DMS153 treated with DMSO at 0.1 percent for 48 hours (cell line): ENCODE results near the gene PIEZO2.

Experiments
- DNase-seq: peaks from one replicate; lab custom pipeline; 2025; ENCODE audit not compliant: unreplicated experiment; lab: John Stamatoyannopoulos, UW

PIEZO2 gene

DNA sequence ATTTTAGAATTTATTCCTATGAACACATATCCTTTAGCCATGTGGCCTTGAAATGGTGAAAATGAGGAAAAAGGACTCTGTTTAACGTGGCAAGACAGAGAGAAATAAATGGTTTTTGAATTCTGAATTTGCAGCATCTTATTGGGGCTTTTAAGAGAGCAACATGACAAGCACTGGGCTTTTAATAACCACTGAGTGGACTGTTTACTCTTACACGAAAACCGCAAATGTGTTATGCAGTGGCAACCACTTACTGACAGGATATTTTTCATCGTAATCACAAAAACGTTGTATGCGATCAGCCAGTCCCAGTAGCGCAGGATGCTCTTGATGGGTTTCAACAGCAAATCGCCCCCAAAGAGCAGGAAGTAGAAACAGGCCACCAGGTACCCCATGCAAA, 397.0 kb downstream of the PIEZO2 start:
- no peak for DNase-seq

DNA sequence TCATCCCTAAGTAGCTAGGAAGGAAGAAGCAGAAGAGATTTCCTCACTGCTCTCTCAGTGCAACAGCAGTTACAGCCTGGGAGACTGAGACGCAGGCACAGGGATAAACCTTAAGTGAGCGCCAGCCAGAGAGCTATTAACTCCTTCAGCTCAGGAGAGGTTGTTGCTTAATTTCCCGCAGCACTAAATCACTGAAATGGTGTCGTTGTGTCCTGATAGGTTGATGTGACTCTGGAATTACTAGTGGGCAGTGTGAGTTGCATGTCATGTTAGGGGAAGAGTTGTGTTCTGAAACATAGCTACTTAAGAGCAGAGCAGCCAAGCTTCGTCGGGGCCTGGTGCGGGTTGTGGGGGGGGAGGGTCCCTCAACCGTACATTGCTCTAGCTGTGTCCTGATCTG, 397.7 kb downstream of the PIEZO2 start:
- DNase-seq, result no peak

DNA sequence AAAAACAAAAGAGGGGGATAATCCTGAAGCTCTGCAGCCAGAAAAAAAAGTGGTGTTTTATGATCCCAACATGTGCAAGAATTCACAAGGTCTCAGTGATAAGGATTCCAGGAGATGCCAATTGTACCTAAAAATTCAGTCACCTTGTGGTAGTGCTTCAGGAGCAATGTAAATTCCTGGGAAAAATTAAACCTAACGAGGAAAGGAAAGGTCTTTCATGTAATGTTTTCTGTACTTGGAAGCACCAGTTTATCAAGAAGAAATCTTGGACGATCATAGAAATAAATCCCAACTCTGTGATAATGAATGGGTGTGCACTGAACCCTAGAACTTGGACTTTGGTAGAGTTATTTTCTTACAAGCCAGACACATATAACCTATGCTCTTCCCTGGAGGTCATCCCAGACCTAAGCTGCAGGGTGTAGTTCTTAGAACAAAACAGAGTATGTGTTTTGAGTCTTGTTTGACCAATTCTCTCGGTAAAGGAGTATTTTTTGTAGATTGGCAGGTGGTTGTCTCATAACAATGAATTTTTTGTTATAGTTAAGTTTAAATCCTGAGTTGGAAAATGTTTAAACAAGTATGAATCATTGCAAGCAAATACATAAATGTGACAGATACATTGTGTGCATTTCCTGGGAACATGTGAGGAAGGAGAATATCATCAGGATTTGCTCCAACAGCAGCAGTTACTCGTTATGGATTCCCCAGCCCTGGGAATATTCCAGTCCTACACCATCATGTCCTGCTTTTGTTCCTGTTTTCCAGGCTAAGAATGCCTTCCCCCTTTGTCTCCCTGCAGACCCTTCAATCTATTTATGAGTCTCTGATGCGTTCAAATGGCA, 399.0 kb downstream of the PIEZO2 start:
- no peak for DNase-seq

DNA sequence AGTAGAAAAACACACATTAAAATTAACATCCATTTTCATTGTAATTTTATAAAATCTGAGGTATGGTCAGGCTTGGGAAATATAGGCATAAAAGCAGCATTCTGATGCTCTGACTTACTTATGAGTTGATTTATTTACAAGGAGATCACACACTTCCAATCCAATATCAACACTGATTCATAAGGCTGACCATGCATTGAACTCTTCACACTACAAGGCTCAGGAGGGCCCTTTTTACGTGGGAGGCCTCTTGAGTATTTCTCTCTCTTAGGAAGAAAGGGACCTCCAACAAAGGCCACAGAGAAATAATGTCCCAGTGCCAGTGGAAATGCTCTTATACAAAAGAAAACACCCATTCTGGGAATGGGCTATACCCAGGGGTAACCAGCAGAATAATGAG, 400.7 kb downstream of the PIEZO2 start:
- no peak for DNase-seq

DNA sequence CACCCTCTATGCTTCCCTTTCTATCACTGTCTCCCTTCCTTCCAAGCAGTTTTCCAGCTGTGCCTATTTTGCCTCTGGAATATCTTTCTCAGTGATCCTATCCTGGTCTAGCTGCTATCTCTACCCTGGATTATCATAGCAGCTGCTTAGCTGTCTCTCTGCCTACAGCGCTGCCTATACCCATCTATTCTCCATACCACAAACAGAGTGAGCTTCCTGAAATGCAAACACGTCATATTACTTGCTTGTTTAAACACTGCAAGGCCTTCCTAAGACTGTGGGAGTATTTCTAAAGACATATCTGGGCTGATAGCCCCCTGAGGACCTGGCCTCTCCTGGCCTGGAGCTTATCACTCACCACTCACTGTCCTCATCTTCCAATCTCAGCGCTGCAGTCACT, 403.4 kb downstream of the PIEZO2 start:
- DNase-seq, result no peak

DNA sequence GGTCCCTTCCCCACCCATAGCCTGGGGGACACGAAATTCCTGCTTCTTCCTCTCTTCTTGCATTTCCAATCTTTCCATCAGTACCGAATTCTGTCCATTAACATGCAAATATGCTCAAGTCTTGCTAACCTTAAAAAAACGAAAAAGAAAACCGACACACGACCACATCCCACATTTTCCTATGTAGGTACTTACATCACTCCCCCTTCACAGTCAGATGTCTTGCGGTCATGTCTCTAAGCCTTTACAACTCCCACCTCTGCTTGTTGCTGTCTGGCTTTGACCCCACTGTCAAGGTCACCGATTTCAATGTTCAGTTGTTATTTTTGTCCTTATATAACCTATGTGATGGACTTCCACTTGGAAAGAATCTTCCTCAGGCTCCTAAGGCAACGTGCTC, 404.1 kb downstream of the PIEZO2 start:
- DNase-seq, result no peak

DNA sequence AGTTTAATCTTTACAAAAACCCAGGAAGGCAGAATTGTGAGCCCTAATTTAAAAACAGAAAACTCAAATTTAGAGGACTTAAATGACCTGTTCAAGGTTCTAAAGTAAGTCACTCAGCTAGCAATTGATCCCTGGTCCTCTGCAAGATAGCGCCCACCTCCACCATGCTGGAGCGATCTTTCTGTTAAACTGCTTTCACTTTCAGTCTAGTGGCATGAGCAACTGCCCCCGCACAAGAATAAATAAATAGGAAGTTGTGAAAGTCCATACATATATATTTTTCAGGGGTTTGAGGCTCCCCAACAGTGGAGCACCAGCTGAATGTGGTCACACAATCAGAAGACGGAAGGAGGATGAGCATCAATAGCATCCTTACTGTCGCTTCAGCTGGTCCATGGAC, 405.6 kb downstream of the PIEZO2 start:
- DNase-seq, result no peak

DNA sequence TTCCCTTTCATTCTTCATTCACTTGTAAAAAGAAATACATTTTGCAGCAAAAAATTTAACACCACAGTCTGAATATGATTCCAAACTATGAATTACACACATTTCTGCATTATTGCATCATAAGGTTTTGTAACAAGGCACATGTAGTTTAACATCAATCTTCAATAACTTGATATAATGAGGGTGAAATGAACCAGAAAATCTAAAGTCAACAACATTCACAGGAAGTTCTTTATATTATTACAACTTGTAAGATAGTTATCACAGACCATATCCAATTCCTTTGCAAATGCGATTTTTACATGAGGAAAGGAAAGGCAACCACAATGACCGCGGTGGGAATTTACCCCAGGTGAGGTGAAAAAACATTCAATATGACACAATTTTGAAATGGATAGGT, 410.2 kb downstream of the PIEZO2 start:
- no peak for DNase-seq

DNA sequence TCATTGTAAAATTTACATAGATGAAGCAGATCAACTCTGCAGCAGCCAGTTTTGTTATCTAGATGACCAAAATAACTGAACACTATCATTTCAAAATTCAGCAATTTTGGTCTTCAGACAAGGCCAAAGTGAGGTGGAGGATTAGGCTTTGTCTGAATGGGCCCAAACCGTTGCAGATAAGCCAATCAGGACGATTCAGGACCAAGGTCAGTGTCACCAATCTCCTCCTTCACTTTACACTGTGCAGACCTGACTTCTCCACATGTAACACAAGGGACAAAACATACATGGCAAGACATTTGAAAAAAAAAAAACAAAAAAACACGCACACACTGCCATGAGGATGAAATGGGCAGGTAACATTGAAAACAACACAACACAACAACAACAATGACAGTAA, 412.4 kb downstream of the PIEZO2 start:
- no peak for DNase-seq

DNA sequence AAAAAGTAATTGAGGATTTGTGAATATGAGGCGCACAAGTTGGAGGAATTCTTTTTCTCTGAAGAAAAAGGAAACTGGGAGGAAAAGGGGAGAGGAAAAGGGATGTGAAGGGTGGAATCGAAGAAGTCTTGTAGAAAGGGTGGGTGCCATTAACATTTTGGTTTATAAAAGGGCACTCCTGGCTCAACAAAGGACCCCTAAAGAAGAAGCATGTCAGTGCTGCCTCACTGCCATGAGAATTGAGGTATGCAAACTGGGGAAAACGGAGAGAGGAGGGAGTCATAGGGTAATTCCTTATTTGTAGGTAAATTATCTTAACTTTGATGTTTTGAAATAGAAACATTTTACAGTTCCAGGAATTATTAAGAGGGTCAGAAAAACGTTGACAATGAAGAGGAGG, 416.4 kb downstream of the PIEZO2 start:
- DNase-seq, result no peak

DNA sequence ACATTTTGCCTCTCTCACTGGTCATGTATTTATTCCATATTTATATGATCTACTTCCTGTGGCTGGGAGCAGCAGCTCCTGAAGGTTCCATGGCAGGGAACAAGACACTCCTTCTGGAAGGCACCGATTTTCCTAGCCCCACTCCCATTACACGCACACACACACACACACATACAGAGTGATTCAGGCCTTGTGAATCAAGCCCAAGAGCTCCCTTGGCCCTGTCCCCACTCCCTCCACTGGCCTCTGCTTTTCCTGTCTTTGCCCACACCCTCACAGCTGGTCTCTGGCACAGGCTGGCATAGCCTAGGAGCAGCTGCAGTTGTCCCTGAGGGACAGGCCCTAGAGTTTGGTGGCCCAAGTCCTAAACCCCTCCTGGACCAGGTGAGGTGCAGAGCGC, 421.9 kb downstream of the PIEZO2 start:
- no peak for DNase-seq

DNA sequence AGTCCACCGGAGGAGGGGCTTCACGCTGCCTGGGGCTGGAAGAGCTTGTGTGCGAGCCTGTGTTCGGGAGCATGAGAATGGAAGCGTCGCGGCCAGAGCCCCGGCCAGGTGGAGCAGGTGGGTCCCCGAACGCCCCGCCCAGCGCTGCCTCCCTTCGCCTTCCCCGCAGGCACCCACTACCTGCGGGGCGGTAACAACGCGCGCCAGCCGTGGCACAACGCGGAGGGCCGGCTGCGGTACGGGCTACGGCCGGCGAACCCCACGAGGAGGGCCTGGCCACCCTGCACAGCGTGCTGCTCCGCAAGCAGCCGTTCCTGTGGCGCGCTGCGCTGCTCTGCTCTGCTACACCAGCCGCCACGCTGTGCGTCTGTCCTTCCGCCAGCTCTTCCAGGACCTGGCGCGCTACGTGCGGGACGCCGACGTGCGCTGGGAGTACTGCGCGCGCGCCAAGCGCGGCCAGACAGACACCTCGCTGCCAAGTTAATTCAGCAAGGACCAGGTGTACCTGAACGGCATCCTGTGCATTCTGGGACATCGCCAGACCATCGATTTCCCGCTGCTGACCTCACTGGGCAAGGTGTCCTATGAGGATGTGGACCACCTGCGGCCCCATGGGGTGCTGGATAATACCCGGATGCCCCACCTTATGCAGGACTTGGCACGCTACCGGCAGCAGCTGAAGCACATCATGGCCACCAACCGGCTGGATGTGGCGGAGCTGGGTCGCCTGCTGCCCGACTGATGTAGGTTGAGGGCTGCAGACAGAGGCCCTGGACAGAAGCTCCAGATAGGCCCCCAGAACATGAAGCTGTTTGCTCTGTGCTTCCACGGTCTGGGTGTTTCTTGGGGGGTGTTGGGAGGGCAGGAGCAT, 422.9 kb downstream of the PIEZO2 start:
- peak; percentile 27 for DNase-seq

DNA sequence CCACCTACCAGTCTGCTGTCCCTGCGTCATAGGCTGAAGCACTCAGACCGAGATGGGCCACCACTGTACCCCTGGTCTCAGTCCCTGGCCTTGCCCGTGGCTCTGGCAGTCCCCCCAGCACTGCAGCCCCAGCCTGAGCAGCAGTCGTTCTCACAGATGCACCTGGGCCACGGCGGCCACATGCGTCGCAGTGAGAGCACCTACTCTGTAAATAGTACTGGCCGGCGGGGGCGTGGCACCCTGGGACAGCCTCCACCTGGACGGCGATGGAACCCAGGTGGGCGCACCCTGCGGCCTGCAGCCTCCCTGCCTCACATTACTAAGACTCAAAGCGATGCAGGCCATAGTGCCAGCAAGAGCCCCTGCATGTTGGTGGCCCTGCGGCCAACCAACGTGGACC, 424.7 kb downstream of the PIEZO2 start:
- no peak for DNase-seq

DNA sequence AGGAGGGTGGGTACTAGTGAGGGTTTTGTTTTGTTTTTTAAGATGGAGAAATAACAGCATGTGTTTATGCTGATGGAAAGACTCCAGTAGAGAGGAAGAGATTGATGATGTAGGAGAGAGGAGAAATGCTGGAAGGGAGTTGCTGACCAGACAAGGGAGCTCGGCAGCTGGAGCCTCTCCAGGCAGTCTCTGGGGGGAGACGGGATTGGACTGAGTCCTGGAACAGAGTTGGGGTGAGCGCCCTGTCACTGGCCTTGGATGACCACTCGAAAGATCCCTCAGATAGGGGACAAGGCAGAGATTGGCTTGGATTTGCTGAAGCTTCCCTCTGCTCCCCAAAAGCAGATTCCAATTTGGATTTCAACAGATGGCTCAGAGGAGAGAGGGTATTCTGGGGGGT, 425.9 kb downstream of the PIEZO2 start:
- no peak for DNase-seq

DNA sequence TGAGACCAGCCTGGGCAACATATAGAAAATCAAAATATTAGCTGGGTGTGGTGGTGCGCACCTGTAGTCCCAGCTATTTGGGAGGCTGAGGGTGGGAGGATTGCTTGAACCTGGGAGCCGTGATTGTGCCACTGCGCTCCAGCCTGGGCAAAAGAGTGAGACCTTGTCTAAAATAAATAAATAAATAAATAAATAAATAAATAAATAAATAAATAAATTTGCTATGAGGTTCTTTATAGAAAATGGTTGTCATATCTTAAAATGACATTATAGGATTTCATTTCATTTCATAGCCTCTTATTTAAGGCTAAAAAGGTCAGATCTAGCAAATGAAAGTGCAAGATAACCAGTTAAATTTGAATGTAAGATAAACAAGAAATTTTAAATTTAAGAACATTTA, 430.6 kb downstream of the PIEZO2 start:
- DNase-seq, result no peak

DNA sequence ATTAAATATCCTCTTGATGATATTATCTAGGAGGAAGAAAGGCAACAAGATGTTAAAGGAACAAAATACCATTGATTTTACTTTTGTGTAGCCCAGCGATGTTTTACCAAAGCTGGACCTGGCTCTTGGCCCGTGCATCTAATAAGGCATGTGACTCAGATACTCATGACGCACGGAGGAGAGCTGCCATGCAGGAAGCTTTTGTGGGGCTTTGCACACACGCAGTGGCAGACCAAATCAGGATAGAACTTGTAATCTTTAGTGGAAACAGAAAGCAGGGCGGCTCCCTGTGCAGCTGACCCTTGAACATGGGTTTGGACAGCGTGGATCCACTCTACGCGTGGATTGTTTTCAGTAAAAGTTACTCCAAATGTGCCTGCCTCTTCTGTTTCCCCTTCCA, 433.6 kb downstream of the PIEZO2 start:
- no peak for DNase-seq

DNA sequence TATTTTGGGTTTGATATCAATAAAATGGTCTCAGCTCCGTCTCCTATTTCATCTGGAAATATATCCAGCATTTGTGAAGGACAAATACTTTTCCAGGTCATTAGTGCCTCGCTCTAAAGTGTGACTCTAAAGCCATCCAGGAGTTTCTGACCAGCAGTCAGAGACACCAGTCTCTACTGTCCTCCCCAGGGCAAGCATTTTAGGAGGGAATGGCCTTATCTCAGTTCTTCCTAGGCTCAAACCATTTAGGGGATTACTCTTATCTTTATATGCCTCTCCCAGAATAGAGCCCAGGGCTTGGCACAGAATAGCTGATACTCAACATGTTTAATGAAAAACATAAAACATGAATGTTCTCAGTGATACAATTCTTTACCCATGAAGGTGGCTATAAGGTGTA, 436.0 kb downstream of the PIEZO2 start:
- no peak for DNase-seq

DNA sequence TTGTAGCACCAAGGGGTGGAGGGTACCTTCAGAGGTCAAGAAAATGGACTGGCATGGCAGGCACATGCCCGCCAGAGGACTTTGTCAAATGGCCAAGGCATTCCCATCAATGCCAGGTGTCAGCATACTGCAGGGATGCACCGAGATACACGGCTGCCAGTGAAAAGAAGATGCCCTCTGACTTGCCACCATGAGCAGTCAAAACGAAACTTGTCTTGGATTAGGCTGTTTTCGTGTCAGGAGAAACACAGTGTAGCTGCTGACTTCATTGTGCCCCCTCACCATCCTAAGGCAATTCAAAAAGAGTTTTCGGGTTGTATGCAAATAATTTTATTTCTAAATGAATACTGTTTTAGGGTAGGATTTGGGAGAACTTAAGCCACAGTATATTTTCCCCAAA, 442.1 kb downstream of the PIEZO2 start:
- DNase-seq, result no peak

DNA sequence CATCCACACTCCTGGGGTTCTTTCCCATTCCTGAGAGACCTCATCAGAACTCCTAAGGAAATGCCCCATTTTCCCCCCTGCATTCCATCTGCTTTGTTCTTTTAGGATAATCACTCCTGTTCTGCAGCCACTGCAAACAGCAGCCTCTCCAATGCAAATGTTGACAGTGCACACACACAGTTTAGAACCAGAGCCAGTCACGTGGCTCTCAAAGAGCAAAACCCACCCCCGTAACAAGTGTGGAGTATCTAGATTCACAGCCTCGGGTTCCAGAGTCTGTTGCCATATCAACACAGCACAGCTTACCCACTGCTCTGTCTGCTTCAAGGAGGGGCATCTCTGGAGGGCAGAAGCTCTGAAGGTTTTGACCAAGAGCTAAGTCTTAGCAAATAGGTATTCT, 443.6 kb downstream of the PIEZO2 start:
- DNase-seq, result no peak

DNA sequence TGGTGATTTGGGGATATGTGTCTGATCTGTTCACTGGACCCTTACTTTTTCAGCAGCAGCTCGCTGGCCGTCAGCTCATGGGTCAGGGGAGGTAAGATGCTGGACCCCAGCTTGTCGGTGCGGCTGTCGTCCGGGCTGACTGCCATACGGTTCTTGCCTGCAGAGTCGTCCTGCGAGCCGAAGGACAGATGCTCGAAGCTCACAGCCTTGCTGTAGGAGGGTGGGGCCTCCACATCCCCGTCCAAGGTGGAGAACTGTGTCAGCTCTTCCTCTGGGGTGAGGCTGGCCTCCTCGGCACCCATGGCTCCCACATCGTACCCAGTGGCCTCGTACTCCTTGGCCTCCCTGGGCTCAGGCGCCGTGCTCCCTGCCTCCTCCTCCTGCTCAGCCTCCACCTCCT, 444.1 kb downstream of the PIEZO2 start:
- DNase-seq, result no peak

DNA sequence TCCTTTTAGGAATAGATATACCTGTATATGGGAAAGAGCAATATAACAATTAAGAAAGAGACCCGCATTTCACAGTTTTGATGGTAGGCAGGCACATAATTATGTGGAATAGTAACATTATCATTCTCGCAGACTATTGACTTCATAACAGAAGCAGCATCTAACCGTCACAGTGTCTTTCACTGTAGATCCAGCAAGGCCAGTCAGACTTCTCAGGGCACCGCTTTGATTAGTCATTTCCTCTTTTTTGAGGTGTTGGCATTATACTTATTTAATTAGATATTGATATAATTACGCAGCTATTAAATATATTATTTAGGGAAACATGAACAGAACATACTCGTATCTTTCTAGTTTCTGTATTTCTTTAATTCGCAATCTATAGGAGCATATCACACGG, 447.2 kb downstream of the PIEZO2 start:
- no peak for DNase-seq

DNA sequence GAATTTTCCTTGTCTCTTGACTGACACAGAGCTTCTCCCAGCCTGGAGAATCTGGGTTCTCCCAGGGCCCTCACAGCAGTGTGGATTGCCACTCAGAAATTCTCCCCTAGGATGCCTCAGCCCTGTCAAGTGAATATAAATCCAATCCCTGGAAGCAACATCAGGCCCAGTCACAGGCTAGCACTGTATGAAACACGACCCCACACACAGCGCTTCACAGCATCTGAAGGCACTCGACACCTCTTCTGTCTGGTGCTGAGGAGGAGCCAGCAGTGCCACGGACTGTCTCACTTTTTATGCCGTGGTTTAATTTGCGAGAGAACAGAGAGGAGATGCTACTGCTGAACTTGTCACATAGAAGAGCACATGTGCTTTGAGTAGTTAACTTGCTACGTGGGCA, 459.0 kb downstream of the PIEZO2 start:
- DNase-seq, result no peak

DNA sequence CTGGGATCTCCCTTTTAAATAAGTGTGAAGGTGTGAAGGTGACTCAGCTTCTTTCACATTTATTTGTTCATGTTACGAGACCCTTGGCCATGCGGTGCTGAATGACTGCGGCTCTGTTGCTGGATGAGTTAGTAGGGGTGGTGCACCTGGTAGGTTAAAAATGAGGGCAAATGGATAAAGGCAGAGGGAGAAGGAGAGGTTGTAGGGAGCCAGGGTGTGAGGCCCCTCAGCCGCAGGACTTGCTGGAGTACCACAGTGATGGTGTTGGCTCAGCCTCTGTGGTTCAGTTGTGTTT, 459.4 kb downstream of the PIEZO2 start:
- no peak for DNase-seq
